HepG2 (cell line): ENCODE results near the gene PEMT. TPM values are rescaled to one million over a fixed set of nuclear protein-coding genes. Genes with fewer than 3 reads are reported as not detected.
A peak's percentile ranks its signal among the peaks of the same experiment; 100 is the strongest.

Experiments
- ATAC-seq: fragments of 200-7000 bp; cut with Tn5 transposase; 3 replicates; pipeline ENCODE4 v1.9.1; 2020; ENCODE audit warnings: mild to moderate bottlenecking, moderate library complexity
- BruUV-seq: library from RNA; stranded (reverse); fragments of 400-500 nt; replicated peaks from 2 replicates; lab custom pipeline; 2021; lab: Mats Ljungman, UMichigan
- CTCF ChIA-PET: fragments of 300-600 bp; formaldehyde crosslinking; extraction: SDS; loops from one replicate; lab custom pipeline; 2021; ENCODE audit warnings: low total read pairs, inconsistent platforms, low intra/inter-chr PET ratio; lab: Yijun Ruan, JAX
- POLR2A ChIA-PET: fragments of 350-600 bp; sonication (Branson Sonifier 250); formaldehyde crosslinking; loops from one replicate; lab custom pipeline; 2020; ENCODE audit warnings: antibody characterized with exemption, inconsistent platforms; lab: Yijun Ruan, JAX
- DNase-seq: peaks from one replicate; pipeline ENCODE4 v3.0.0-alpha.2; 2015; ENCODE audit warnings: low spot score
- FAIRE-seq: peaks from 3 replicates; lab custom pipeline; 2011; peaks lifted over from hg19 to GRCh38; lab: Jason Lieb, UNC
- H2AFZ ChIP-seq: one replicate; pipeline ENCODE4 v1.6.1; 2011; ENCODE audit warnings: low read length, inconsistent platforms
- H3K27ac ChIP-seq: fragments of 300-600 bp; 3 replicates; pipeline ENCODE4 v1.8.0; 2011; ENCODE audit warnings: mixed run types, mild to moderate bottlenecking, mixed read lengths, low read length, inconsistent platforms; ENCODE audit not compliant: insufficient read depth; ENCODE audit errors: extremely low read length
- H3K27me3 ChIP-seq, 2 experiments: fragments of 200-600 bp in 1 of 2; 2 replicates in 1 of 2; 3 replicates in 1 of 2; pipeline versions ENCODE4 v1.6.0 to v1.8.0; 2011; ENCODE audit warnings: low read length in 2 of 2, mild to moderate bottlenecking in 2 of 2, moderate library complexity in 2 of 2, inconsistent platforms in 1 of 2; ENCODE audit not compliant: insufficient read depth in 2 of 2, control insufficient read depth in 1 of 2
- H3K36me3 ChIP-seq, 2 experiments: fragments of 200-600 bp in 1 of 2; replicated peaks in 1 of 2; 2 replicates in 1 of 2; 3 replicates in 1 of 2; pipeline versions ENCODE4 v1.5.1 to v1.8.0; 2011; ENCODE audit warnings: low read length in 2 of 2, inconsistent platforms in 1 of 2; ENCODE audit not compliant: insufficient read depth in 2 of 2, control insufficient read depth in 1 of 2
- H3K4me1 ChIP-seq: 2 replicates; pipeline ENCODE4 v1.5.1; 2012; ENCODE audit warnings: low read length, inconsistent platforms; ENCODE audit not compliant: insufficient read depth
- H3K4me2 ChIP-seq: 2 replicates; pipeline ENCODE4 v1.6.0; 2011; ENCODE audit warnings: low read depth, low read length, inconsistent platforms
- H3K4me3 ChIP-seq, 3 experiments: fragments of 200-600 bp in 1 of 3; sonication (generic), shearing (Covaris generic) in 1 of 3; replicated peaks in 1 of 3; 2 replicates each; pipeline ENCODE4 v1.5.1; 2011 to 2016; ENCODE audit warnings: low read length in 3 of 3, inconsistent platforms in 2 of 3, low read depth in 2 of 3, mild to moderate bottlenecking in 2 of 3, control low read depth in 1 of 3, mixed read lengths in 1 of 3; ENCODE audit not compliant: insufficient read depth in 1 of 3
- H3K79me2 ChIP-seq: one replicate; pipeline ENCODE4 v1.6.1; 2011; ENCODE audit warnings: low read length, inconsistent platforms; ENCODE audit not compliant: insufficient read depth
- H3K9ac ChIP-seq: 2 replicates; pipeline ENCODE4 v1.6.0; 2011; ENCODE audit warnings: mild to moderate bottlenecking, low read depth, low read length, inconsistent platforms; ENCODE audit not compliant: insufficient read depth
- H3K9me3 ChIP-seq: 2 replicates; pipeline ENCODE4 v1.5.1; 2012; ENCODE audit warnings: mild to moderate bottlenecking, low read length
- H4K20me1 ChIP-seq: 2 replicates; pipeline ENCODE4 v1.6.0; 2011; ENCODE audit warnings: inconsistent platforms, mild to moderate bottlenecking, low read length, moderate library complexity; ENCODE audit not compliant: insufficient read depth
- AGO1 ChIP-seq: fragments of 200-400 bp; formaldehyde crosslinking; IDR thresholded peaks from 2 replicates; pipeline ENCODE4 v1.6.1; 2017; ENCODE audit warnings: mild to moderate bottlenecking, low read depth, low read length, moderate library complexity; ENCODE audit not compliant: poor library complexity, severe bottlenecking
- AGO2 ChIP-seq: fragments of 200-400 bp; formaldehyde crosslinking; optimal IDR thresholded peaks from 2 replicates; pipeline ENCODE3; 2017; ENCODE audit warnings: mild to moderate bottlenecking, low read depth, low read length, moderate library complexity
- DMAP1 ChIP-seq: IDR thresholded peaks from 2 replicates; pipeline ENCODE4 v1.6.1; 2016
- HOXA3 ChIP-seq: sonication (generic); formaldehyde crosslinking; IDR thresholded peaks from 2 replicates; pipeline ENCODE4 v1.5.0; 2020; ENCODE audit warnings: missing genetic modification reagents
- MED13 ChIP-seq: sonication (generic); formaldehyde crosslinking; IDR thresholded peaks from 2 replicates; pipeline ENCODE4 v1.5.0; 2020; ENCODE audit warnings: missing genetic modification reagents
- RBFOX2 ChIP-seq: fragments of 200-400 bp; formaldehyde crosslinking; IDR thresholded peaks from 2 replicates; pipeline ENCODE4 v1.6.1; 2017; ENCODE audit warnings: low read depth, mild to moderate bottlenecking, low read length
- SALL2 ChIP-seq: sonication (generic); formaldehyde crosslinking; IDR thresholded peaks from 2 replicates; pipeline ENCODE4 v1.8.1; 2023; ENCODE audit warnings: mild to moderate bottlenecking, missing genetic modification reagents, inconsistent platforms
- TIGD3 ChIP-seq: sonication (generic); formaldehyde crosslinking; IDR thresholded peaks from 2 replicates; pipeline ENCODE4 v1.5.1; 2020; ENCODE audit warnings: mild to moderate bottlenecking, missing genetic modification reagents, borderline replicate concordance
- TOPORS ChIP-seq: sonication (generic); formaldehyde crosslinking; IDR thresholded peaks from 2 replicates; pipeline ENCODE4 v1.8.0; 2023; ENCODE audit warnings: mild to moderate bottlenecking, missing genetic modification reagents
- ZC3H13 ChIP-seq: sonication (generic); formaldehyde crosslinking; IDR thresholded peaks from 2 replicates; pipeline ENCODE4 v1.8.1; 2023; ENCODE audit warnings: mild to moderate bottlenecking, missing genetic modification reagents, moderate library complexity
- ZNF772 ChIP-seq: sonication (generic); formaldehyde crosslinking; IDR thresholded peaks from 2 replicates; pipeline ENCODE4 v1.5.0; 2020; ENCODE audit warnings: mild to moderate bottlenecking, missing genetic modification reagents
- WGBS: methylation state at CpG from one replicate; pipeline ENCODE4 v1.1.6; 2017; ENCODE audit warnings: low lambda C conversion rate; 5-methylcytosine and 5-hydroxymethylcytosine counted together
- in situ Hi-C: cut with HindIII; loops from 2 replicates; pipeline ENCODE4 v1.10.0; 2017; ENCODE audit warnings: low pct_unique_long_range_greater_than_20kb; ENCODE audit not compliant: extremely low pct_ligation_motif_present
- intact Hi-C: fragments of 100-400 bp; cut with micrococcal nuclease; formaldehyde crosslinking; loops from one replicate; pipeline ENCODE4 v1.10.0; 2022; ENCODE audit not compliant: unreplicated experiment
- polyA plus RNA-seq, 8 experiments: library from polyadenylated mRNA; depleted of rRNA in 3 of 8; stranded (reverse) in 7 of 8; unstranded in 1 of 8; fragments of >200 nt; fragmentation: Illumina TruSeq in 4 of 8; extraction: Trizol in 4 of 8; gene quantifications; 2 replicates each; pipeline versions ENCODE4 v1.2.1 to v1.2.3, GENCODE V29; 2011 to 2016; ENCODE audit warnings: low read depth in 4 of 8, missing spikeins in 1 of 8, mixed read lengths in 1 of 8; ENCODE audit not compliant: insufficient read depth in 1 of 8
- total RNA-seq, 5 experiments: library from RNA; depleted of rRNA; stranded (reverse); fragments of >200 nt; fragmentation: Illumina TruSeq; extraction: Trizol; gene quantifications; 2 replicates each; pipeline ENCODE4 v1.2.3, GENCODE V29; 2016; ENCODE audit warnings: low read depth in 1 of 5

Gene PEMT
- total and polyA plus RNA-seq, 2 of the 13 experiments (the other 11 are each of a cell fraction or from before 2014, with no cell fraction given), result 31.7 to 43.6 TPM

- ATAC-seq (no peak), FAIRE-seq (no peak), DNase-seq (no peak)
- Histone ChIP-seq H3K4me1 (peaks cover 36% of the 10 kb centered on the region), H3K79me2 (no peaks in the 10 kb centered on the region), H3K27ac (no peak overlapping the region), H3K4me2 (peak overlapping the region; percentile 32; the same call in 1 of the 2 replicates), H3K9me3 (no peaks in the 10 kb centered on the region), H3K9ac (no peak overlapping the region), H3K27me3 (peaks cover 4 to 30% of the 10 kb centered on the region in 2 experiments; a peak in 4 of 5 replicates), H2AFZ (no peak overlapping the region), H3K4me3 (peak overlapping the region in 2 of 3 experiments; percentile 65 to 71; a peak in 3 of 6 replicates), H4K20me1 (no peaks in the 10 kb centered on the region), H3K36me3 (peaks cover 6 to 15% of the 10 kb centered on the region in 2 experiments; a peak in 2 of 5 replicates)
- CTCF ChIA-PET, result interaction anchor here (2.6 kb wide), 1 partner anchor 139 kb away, joined by 35 read pairs; no protein-coding TSS in a partner anchor
- 98% methylated on average over 63 of the region's 71 CpGs for WGBS
- no TSS peak for BruUV-seq
- intact Hi-C loops, result loop anchor here (5.0 kb wide), 1 partner anchor 48 kb away; no protein-coding TSS in a partner anchor
- in situ Hi-C loops, result loop anchor here (5.0 kb wide), 1 partner anchor 138 kb away; no protein-coding TSS in a partner anchor
- POLR2A ChIA-PET, result interaction anchor here (1.1 to 3.4 kb wide), 12 partner anchors 27 to 150 kb away, joined by 3 to 114 read pairs (median 8); no protein-coding TSS in a partner anchor
- TF ChIP-seq MED13 (CRISPR knock-in tag), result no peak
- TF ChIP-seq SALL2 (CRISPR knock-in tag), result no peak
- peak; percentile 71; the same call in 1 of the 2 replicates for TF ChIP-seq RBFOX2
- peak; percentile 91 for TF ChIP-seq AGO2
- TF ChIP-seq DMAP1 (CRISPR knock-in tag), result no peak
- TF ChIP-seq TIGD3, result no peak
- TF ChIP-seq TOPORS (CRISPR knock-in tag), result 0 out of 2 replicates have a peak, but pooled peaks have one; percentile 1
- TF ChIP-seq ZC3H13 (CRISPR knock-in tag), result peak; percentile 34; the same call in 1 of the 2 replicates
- TF ChIP-seq HOXA3 (CRISPR knock-in tag), result peak; percentile 38
- 0 out of 2 replicates have a peak, but pooled peaks have one; percentile 1 for TF ChIP-seq ZNF772 (CRISPR knock-in tag)
- TF ChIP-seq AGO1, result peak; percentile 43
Measured at GRCh38 chr17:17494870-17495535, 96.5 kb downstream of the PEMT start.
